HepG2 (cell line): ENCODE measurements around the gene PCDHGA1. TPM values are rescaled to one million over a fixed set of nuclear protein-coding genes. Genes with fewer than 3 reads are reported as not detected.
A peak's percentile ranks its signal among the peaks of the same experiment; 100 is the strongest.

Experiments used
- ARNTL ChIP-seq: sonication (generic); formaldehyde crosslinking; IDR thresholded peaks from 2 replicates; pipeline ENCODE4 v1.4.0; 2020; ENCODE audit warnings: mild to moderate bottlenecking, missing genetic modification reagents
- DR1 ChIP-seq: sonication (generic); formaldehyde crosslinking; IDR thresholded peaks from 2 replicates; pipeline ENCODE4 v1.8.0; 2021; ENCODE audit warnings: mild to moderate bottlenecking, missing genetic modification reagents, inconsistent platforms
- ELF3 ChIP-seq: IDR thresholded peaks from 2 replicates; pipeline ENCODE4 v1.6.1; 2016; ENCODE audit warnings: missing genetic modification reagents, missing compliant biosample characterization
- ESRRA ChIP-seq: sonication (generic); formaldehyde crosslinking; IDR thresholded peaks from 2 replicates; pipeline ENCODE4 v1.5.1; 2020; ENCODE audit warnings: mild to moderate bottlenecking, low read depth, missing genetic modification reagents
- EZH2 ChIP-seq: conservative IDR thresholded peaks from 2 replicates; pipeline ENCODE4 v1.6.1; 2012; ENCODE audit warnings: mild to moderate bottlenecking, low read depth, low read length, moderate library complexity
- GABPB1 ChIP-seq: IDR thresholded peaks from 2 replicates; pipeline ENCODE4 v1.6.1; 2016; ENCODE audit warnings: mild to moderate bottlenecking, missing genetic modification reagents, moderate library complexity, missing compliant biosample characterization
- KLF15 ChIP-seq: sonication (generic); formaldehyde crosslinking; IDR thresholded peaks from 2 replicates; pipeline ENCODE4 v1.8.1; 2023; ENCODE audit warnings: borderline replicate concordance, mild to moderate bottlenecking, inconsistent platforms, missing genetic modification reagents, mixed read lengths
- MAF1 ChIP-seq: sonication (generic); formaldehyde crosslinking; IDR thresholded peaks from 2 replicates; pipeline ENCODE4 v1.5.0; 2020; ENCODE audit warnings: missing genetic modification reagents, borderline replicate concordance
- SAFB2 ChIP-seq: sonication (generic); formaldehyde crosslinking; IDR thresholded peaks from 2 replicates; pipeline ENCODE4 v1.5.1; 2020; ENCODE audit warnings: missing genetic modification reagents, low read depth, mild to moderate bottlenecking, borderline replicate concordance
- SIX4 ChIP-seq: sonication (generic); formaldehyde crosslinking; IDR thresholded peaks from 2 replicates; pipeline ENCODE4 v1.4.0; 2020; ENCODE audit warnings: missing genetic modification reagents
- TAF1 ChIP-seq: sonication (generic); formaldehyde crosslinking; IDR thresholded peaks from 2 replicates; pipeline ENCODE4 v1.4.0; 2020; ENCODE audit warnings: missing genetic modification reagents
- ZBTB1 ChIP-seq: sonication (generic); formaldehyde crosslinking; IDR thresholded peaks from 2 replicates; pipeline ENCODE4 v1.4.0; 2020; ENCODE audit warnings: missing genetic modification reagents, borderline replicate concordance
- ZNF816 ChIP-seq: sonication (generic); formaldehyde crosslinking; IDR thresholded peaks from 2 replicates; pipeline ENCODE4 v1.8.0; 2022; ENCODE audit warnings: missing genetic modification reagents, mild to moderate bottlenecking, borderline replicate concordance
- ZSCAN12 ChIP-seq: sonication (generic); formaldehyde crosslinking; IDR thresholded peaks from 2 replicates; pipeline ENCODE4 v1.9.0; 2021; ENCODE audit warnings: mild to moderate bottlenecking, missing genetic modification reagents
- polyA plus RNA-seq, 8 experiments: library from polyadenylated mRNA; depleted of rRNA in 3 of 8; stranded (reverse) in 7 of 8; unstranded in 1 of 8; fragments of >200 nt; fragmentation: Illumina TruSeq in 4 of 8; extraction: Trizol in 4 of 8; gene quantifications; 2 replicates each; pipeline versions ENCODE4 v1.2.1 to v1.2.3, GENCODE V29; 2011 to 2016; ENCODE audit warnings: low read depth in 4 of 8, missing spikeins in 1 of 8, mixed read lengths in 1 of 8; ENCODE audit not compliant: insufficient read depth in 1 of 8
- total RNA-seq, 5 experiments: library from RNA; depleted of rRNA; stranded (reverse); fragments of >200 nt; fragmentation: Illumina TruSeq; extraction: Trizol; gene quantifications; 2 replicates each; pipeline ENCODE4 v1.2.3, GENCODE V29; 2016; ENCODE audit warnings: low read depth in 1 of 5
- TF ChIP-seq, protein P1 (sequence below): sonication (generic); formaldehyde crosslinking; IDR thresholded peaks from 2 replicates; pipeline ENCODE4 v1.5.1; 2020; ENCODE audit warnings: missing genetic modification reagents, mild to moderate bottlenecking, borderline replicate concordance
- TF ChIP-seq, protein P2 (sequence below): sonication (generic); formaldehyde crosslinking; conservative IDR thresholded peaks from 2 replicates; pipeline ENCODE4 v1.8.1; 2023; ENCODE audit warnings: missing genetic modification reagents
- TF ChIP-seq, protein P3 (sequence below): conservative IDR thresholded peaks from 2 replicates; pipeline ENCODE4 v1.6.1; 2018; ENCODE audit warnings: missing genetic modification reagents
- TF ChIP-seq, protein P4 (sequence below): sonication (generic); formaldehyde crosslinking; IDR thresholded peaks from 2 replicates; pipeline ENCODE4 v1.4.0; 2020; ENCODE audit warnings: mild to moderate bottlenecking, low read depth, missing genetic modification reagents
- TF ChIP-seq, protein P5 (sequence below): sonication (generic); formaldehyde crosslinking; IDR thresholded peaks from 2 replicates; pipeline ENCODE4 v1.4.0; 2020; ENCODE audit warnings: mild to moderate bottlenecking, missing genetic modification reagents

PCDHGA1 gene
- total and polyA plus RNA-seq, 2 of the 13 experiments (the other 11 are each of a cell fraction or from before 2014, with no cell fraction given), result 0.31 to 0.40 TPM

DNA sequence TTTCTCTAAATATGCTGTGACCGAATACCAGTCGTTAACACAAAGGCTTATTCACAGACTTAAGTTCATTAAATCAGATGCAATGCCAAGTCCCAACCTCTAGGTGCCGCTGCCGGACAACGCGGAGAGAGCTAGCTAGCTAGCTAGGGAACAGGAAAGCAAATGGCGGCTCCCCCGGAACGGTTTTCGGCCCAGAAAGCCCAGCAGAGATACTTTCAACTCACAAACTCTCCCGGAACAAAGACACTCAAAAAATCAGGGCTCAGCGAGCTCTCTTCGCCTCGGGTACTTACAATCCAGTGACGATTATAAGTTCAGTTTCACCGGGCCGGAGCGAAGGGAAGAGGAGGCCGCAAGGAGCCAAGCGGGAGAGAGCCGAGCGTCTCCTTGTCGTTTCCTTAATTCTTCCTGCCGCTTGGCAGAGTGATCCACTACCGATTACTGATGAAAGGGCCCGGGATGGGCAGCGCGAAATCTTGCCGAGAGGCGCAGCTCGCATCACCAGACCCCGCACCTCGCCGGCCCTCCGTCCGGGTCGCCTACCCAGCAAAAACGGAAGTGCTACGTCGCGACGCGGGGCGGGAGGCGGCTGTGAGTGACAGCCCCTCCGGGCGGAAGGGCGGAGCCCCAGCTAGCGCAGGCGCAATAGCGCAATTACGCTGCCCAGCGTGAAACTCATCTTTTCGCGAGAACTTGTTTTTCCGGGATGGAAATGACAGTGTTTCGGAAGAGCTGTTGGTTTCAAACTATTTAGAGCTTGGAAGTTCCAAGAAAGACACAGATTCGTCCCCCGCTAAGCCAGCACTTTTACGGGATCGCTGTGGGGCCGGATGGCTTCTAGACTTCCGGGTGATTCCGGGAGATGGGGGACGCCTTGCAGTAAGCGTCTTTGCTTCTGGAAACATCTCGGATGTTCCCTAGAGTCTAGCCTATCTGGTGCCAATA is 9.8 kb upstream of the PCDHGA1 start, which contains the start of gene TAF7 (continued):
- TF ChIP-seq ELF3 (CRISPR knock-in tag) (no peak; the same call in none of the 2 replicates), ZSCAN12 (peak; percentile 78; the same call in 1 of the 2 replicates), KLF15 (no peak; the same call in 1 of the 2 replicates), TAF1 (CRISPR knock-in tag) (peak; percentile 92), GABPB1 (CRISPR knock-in tag) (peak; percentile 98), ARNTL (CRISPR knock-in tag) (peak; percentile 41), ZNF816 (CRISPR knock-in tag) (peak; percentile 72), MAF1 (CRISPR knock-in tag) (no peak), ESRRA (CRISPR knock-in tag) (peak; percentile 75; the same call in 1 of the 2 replicates), SAFB2 (CRISPR knock-in tag) (peak; percentile 77; the same call in 1 of the 2 replicates), SIX4 (CRISPR knock-in tag) (no peak), EZH2 (no peak), DR1 (CRISPR knock-in tag) (peak; percentile 52; the same call in 1 of the 2 replicates), ZBTB1 (CRISPR knock-in tag) (no peak)
- TF ChIP-seq, protein P1, sequence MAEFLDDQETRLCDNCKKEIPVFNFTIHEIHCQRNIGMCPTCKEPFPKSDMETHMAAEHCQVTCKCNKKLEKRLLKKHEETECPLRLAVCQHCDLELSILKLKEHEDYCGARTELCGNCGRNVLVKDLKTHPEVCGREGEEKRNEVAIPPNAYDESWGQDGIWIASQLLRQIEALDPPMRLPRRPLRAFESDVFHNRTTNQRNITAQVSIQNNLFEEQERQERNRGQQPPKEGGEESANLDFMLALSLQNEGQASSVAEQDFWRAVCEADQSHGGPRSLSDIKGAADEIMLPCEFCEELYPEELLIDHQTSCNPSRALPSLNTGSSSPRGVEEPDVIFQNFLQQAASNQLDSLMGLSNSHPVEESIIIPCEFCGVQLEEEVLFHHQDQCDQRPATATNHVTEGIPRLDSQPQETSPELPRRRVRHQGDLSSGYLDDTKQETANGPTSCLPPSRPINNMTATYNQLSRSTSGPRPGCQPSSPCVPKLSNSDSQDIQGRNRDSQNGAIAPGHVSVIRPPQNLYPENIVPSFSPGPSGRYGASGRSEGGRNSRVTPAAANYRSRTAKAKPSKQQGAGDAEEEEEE (CRISPR knock-in tag), result no peak
- TF ChIP-seq, protein P2, sequence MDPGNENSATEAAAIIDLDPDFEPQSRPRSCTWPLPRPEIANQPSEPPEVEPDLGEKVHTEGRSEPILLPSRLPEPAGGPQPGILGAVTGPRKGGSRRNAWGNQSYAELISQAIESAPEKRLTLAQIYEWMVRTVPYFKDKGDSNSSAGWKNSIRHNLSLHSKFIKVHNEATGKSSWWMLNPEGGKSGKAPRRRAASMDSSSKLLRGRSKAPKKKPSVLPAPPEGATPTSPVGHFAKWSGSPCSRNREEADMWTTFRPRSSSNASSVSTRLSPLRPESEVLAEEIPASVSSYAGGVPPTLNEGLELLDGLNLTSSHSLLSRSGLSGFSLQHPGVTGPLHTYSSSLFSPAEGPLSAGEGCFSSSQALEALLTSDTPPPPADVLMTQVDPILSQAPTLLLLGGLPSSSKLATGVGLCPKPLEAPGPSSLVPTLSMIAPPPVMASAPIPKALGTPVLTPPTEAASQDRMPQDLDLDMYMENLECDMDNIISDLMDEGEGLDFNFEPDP (CRISPR knock-in tag), result peak; percentile 89; the same call in 1 of the 2 replicates
- TF ChIP-seq, protein P3, sequence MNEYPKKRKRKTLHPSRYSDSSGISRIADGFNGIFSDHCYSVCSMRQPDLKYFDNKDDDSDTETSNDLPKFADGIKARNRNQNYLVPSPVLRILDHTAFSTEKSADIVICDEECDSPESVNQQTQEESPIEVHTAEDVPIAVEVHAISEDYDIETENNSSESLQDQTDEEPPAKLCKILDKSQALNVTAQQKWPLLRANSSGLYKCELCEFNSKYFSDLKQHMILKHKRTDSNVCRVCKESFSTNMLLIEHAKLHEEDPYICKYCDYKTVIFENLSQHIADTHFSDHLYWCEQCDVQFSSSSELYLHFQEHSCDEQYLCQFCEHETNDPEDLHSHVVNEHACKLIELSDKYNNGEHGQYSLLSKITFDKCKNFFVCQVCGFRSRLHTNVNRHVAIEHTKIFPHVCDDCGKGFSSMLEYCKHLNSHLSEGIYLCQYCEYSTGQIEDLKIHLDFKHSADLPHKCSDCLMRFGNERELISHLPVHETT (CRISPR knock-in tag), result peak; percentile 66; the same call in 1 of the 2 replicates
- TF ChIP-seq, protein P4, sequence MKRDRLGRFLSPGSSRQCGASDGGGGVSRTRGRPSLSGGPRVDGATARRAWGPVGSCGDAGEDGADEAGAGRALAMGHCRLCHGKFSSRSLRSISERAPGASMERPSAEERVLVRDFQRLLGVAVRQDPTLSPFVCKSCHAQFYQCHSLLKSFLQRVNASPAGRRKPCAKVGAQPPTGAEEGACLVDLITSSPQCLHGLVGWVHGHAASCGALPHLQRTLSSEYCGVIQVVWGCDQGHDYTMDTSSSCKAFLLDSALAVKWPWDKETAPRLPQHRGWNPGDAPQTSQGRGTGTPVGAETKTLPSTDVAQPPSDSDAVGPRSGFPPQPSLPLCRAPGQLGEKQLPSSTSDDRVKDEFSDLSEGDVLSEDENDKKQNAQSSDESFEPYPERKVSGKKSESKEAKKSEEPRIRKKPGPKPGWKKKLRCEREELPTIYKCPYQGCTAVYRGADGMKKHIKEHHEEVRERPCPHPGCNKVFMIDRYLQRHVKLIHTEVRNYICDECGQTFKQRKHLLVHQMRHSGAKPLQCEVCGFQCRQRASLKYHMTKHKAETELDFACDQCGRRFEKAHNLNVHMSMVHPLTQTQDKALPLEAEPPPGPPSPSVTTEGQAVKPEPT (CRISPR knock-in tag), result peak; percentile 40; the same call in 1 of the 2 replicates
- TF ChIP-seq, protein P5, sequence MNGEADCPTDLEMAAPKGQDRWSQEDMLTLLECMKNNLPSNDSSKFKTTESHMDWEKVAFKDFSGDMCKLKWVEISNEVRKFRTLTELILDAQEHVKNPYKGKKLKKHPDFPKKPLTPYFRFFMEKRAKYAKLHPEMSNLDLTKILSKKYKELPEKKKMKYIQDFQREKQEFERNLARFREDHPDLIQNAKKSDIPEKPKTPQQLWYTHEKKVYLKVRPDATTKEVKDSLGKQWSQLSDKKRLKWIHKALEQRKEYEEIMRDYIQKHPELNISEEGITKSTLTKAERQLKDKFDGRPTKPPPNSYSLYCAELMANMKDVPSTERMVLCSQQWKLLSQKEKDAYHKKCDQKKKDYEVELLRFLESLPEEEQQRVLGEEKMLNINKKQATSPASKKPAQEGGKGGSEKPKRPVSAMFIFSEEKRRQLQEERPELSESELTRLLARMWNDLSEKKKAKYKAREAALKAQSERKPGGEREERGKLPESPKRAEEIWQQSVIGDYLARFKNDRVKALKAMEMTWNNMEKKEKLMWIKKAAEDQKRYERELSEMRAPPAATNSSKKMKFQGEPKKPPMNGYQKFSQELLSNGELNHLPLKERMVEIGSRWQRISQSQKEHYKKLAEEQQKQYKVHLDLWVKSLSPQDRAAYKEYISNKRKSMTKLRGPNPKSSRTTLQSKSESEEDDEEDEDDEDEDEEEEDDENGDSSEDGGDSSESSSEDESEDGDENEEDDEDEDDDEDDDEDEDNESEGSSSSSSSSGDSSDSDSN (CRISPR knock-in tag), result peak; percentile 73
